Nephron progenitor cell (in vitro differentiated cells): ENCODE results near the gene HMOX1.

Source experiments
- DNase-seq: peaks from one replicate; pipeline ENCODE4 v3.0.0; 2021
- H3K27ac Mint-ChIP-seq: 2 replicates; pipeline ENCODE4 v1.8.0; 2021; ENCODE audit warnings: mild to moderate bottlenecking, moderate library complexity, mixed read lengths
- H3K27me3 Mint-ChIP-seq: 2 replicates; pipeline ENCODE4 v1.8.0; 2021; ENCODE audit warnings: mild to moderate bottlenecking, low read depth, mixed read lengths; ENCODE audit not compliant: poor library complexity
- H3K36me3 Mint-ChIP-seq: 2 replicates; pipeline ENCODE4 v1.8.0; 2021; ENCODE audit warnings: low read depth, mixed read lengths
- H3K4me1 Mint-ChIP-seq: 2 replicates; pipeline ENCODE4 v1.8.0; 2021; ENCODE audit warnings: mixed read lengths
- H3K4me3 Mint-ChIP-seq: 2 replicates; pipeline ENCODE4 v1.8.0; 2021; ENCODE audit warnings: mild to moderate bottlenecking, moderate library complexity, mixed read lengths
- H3K9me3 Mint-ChIP-seq: 2 replicates; pipeline ENCODE4 v1.8.0; 2021; ENCODE audit warnings: mild to moderate bottlenecking, moderate library complexity, mixed read lengths
- CTCF ChIP-seq: fragments of 200-600 bp; sonication (generic); IDR thresholded peaks from 2 replicates; pipeline ENCODE4 v1.5.0; 2021; ENCODE audit warnings: antibody characterized with exemption

Gene HMOX1

GRCh38 chr22:35442471-35442870 lies 61.6 kb downstream of the HMOX1 start:
- H3K36me3 Mint-ChIP-seq: peaks cover 20% of the 10 kb centered on the region
- DNase-seq: no peak
- peak overlapping the region; percentile 32 for H3K27ac Mint-ChIP-seq
- peaks cover 34% of the 10 kb centered on the region for H3K4me1 Mint-ChIP-seq
- H3K9me3 Mint-ChIP-seq: no peaks in the 10 kb centered on the region
- H3K4me3 Mint-ChIP-seq: no peak overlapping the region
- H3K27me3 Mint-ChIP-seq: peaks cover 6% of the 10 kb centered on the region
- TF ChIP-seq CTCF: no peak

GRCh38 chr22:35443338-35443737 lies 62.4 kb downstream of the HMOX1 start:
- Mint-ChIP-seq H3K27ac (peak overlapping the region; percentile 58), H3K4me1 (peaks cover 43% of the 10 kb centered on the region), H3K4me3 (no peak overlapping the region), H3K27me3 (peaks cover 6% of the 10 kb centered on the region), H3K9me3 (no peaks in the 10 kb centered on the region), H3K36me3 (peaks cover 17% of the 10 kb centered on the region)
- TF ChIP-seq CTCF: no peak
- no peak for DNase-seq
